ENCODE data around the gene EIF1.
"Not testable (repeated sequence)": the region's sequence is repeated elsewhere in the genome, so short reads cannot be mapped to it uniquely, and the experiment has no call there.

The EIF1 gene

DNA sequence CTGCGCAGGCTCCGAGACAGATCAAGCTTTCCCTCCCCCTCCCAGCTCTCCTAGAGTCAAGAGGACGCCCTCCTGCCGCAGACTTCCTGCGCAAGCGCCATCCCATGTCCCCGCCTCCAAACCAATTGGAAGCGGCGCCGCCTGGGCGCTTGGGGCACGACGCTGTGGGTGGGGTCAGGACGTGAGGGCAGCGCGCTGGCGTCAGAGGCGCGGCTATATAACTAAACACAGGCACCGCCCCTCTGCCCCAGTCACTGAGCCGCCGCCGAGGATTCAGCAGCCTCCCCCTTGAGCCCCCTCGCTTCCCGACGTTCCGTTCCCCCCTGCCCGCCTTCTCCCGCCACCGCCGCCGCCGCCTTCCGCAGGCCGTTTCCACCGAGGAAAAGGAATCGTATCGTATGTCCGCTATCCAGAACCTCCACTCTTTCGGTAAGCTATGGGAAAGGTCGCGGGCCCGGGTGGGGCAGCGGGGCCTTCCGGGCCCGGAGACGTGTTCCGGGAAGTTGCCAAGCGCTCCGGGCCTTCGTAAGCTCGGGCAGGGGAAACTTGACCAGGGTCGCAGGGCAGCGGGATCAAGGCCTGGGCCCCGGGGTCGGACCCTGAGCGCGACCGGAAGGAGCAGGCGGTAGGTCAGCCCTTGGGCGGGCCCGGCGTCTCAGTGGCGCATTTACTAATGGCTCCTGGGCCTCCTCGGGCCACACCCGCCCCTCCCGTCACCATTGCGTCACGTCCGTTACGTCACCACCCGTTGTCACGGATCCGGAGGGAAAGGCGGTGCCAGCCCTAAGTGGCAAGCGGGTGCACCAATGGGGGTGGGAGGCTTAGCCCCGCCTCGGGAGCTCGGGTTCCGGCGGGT, at the start of gene EIF1:
EIF1 (plus strand) TSS at position 245 of the 856 bp plus-strand sequence; CDS start at position 399, 154 bp downstream.
- peak; percentile 99 for DNase-seq

DNA sequence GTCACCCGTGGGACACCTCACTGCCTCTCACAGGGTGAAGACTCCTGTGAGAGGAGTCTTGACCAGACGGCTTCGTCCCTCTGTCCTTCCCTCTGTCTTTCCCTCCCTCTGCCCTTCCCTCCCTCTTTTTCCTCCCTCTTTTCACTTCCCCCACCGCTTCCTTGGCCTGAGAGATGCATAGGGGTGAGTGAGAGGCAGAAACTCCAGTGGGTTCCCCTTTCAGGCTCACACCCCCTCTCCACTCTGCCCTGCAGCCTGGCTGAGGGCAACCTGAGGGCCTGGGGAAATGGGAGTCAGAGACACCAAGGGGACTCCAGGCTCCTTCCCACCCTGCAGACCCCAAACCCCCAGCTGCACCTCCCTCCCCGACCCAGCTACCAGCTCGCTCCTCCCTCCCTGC, 49.7 kb upstream of the EIF1 start:
- DNase-seq = no peak

DNA sequence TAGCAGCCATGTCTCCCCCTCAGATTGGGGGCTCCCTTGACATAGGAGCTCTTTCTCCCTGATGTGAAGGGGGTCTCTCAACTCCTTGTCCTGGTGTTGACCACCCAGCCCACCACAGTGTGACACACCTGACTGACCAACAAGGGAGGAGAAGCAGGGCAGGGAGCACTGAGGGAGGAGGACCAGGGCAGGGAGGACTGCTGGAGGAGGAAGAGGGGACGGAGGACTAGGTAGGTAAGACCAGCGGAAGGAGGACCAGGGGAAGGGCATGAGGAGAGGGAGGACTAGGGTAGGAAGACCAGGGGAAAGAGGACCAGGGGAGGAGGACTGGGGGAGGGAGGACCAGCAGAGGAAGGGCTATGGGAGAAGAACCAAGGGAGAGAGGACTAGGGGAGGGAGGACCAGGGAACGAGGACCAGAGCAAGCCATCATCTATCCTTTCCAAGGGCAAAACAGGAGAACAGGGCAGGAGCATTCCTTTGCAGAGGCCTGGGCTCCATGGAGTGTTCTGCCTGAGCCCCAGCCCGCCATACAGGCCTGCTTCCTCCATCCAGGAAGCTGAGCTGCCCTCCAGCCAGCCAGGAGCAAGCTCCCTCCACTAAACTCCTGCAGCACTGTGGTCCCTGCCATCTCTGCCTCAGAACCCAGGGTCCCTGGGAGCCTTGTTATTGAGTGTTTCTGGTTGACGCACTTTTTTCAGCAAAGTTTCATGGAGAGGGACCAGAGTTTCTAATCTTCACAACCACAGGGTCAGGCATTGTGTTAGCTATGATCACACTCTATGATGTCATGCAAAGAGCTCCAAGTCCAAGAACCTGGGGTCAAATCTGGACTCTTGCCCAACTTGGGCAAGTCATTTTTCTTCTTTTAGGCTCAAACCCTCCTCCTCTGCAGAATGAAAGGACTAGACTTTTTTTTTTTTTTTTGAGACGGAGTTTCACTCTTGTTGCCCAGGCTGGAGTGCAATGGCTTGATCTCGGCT, 48.9 kb upstream of the EIF1 start:
- DNase-seq = no peak

DNA sequence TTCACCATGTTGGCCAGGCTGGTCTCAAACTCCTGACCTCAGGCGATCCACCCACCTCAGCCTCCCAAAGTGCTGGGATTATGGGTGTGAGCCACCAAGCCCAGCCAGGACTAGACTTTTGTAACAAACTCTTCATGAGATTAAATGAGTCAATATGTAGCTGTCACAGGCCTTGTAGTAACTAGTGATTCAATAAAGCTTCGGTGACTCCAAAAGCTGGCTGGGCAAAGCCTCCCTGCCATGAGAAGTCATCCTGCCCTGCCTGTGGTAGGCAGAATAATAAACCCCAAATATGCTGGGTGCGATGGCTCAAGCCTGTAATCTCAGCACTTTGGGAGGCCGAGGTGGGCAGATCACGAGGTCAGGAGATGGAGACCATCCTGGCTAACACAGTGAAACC, 48.1 kb upstream of the EIF1 start:
- not testable (repeated sequence) for DNase-seq

DNA sequence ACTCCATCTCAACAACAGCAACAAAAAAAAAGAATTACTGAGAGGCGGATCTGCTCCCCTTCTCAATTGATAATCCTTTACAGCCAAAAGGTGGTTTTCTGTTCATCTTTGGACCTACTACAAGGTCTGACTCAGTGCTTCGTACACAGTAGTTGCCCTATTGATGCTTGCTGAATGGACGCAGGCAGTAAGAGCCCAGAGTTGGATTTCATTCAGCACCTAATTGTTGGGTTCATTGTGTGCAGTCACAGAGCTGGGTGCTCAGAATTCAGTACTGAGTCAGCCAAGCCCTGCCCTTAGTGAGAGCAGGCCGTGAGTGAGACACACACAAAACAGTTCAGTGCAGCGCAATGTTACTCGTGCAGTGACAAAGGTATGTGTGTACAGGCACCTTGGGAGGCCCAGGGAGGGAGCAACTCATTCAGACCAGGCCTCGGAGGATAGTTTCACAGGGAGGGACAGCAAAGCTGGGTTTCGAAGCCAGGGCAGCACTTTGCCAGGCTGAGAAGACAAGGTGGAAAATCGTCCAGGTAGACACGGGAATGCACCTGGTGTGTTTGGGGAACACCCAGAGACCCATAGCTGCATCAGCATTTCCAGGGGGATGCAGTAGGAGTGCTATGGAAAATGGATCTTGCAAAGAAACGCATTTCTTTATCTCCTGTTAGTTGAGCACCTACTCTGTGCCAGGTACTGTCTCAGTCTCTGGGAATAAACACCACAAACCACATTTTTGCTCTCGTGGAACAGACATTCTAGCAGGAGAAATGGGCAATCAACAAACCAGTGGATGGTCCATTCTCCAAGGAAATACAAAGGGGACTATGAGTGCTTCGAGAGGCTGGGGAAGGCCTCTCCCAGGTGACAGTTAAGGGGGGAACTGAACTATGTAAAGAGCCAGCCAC, 46.2 kb upstream of the EIF1 start:
- no peak for DNase-seq

- DNase-seq = no peak
These were observed 41.5 kb upstream of the EIF1 start for GRCh38 chr17:41647038-41647813.

- peak; percentile 88 for DNase-seq
These were observed 40.7 kb upstream of the EIF1 start for GRCh38 chr17:41647940-41648410.

- peak; percentile 91 for DNase-seq
These were observed 40.1 kb upstream of the EIF1 start for GRCh38 chr17:41648411-41649195.

DNA sequence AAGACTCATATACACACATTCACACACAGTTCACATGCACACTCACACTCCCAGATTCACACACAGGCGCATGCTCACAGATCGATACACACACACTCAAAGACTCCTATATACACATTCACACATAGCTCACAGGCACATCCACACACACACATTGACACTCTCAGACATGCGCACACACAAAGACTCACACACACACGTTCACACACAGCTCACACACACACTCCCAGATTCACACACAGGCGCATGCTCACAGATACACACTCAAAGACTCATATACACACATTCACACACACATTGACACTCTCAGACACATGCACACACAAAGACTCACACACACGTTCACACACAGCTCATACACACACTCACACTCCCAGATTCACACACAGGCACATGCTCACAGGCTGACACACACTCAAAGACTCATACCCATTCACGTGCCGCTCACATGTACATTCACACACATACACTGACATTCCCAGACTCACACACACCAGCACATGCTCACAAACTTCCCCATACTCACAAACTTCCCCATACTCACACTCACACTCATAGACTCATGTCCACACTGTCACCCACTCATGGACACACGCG, 38.7 kb upstream of the EIF1 start:
- DNase-seq = no peak

- no peak for DNase-seq
These were observed 37.7 kb upstream of the EIF1 start for GRCh38 chr17:41650794-41651624.

GRCh38 chr17:41651625-41652460, 36.8 kb upstream of the EIF1 start:
- no peak for DNase-seq

- no peak for DNase-seq
These were observed 36.2 kb upstream of the EIF1 start for GRCh38 chr17:41652461-41652970.

DNA sequence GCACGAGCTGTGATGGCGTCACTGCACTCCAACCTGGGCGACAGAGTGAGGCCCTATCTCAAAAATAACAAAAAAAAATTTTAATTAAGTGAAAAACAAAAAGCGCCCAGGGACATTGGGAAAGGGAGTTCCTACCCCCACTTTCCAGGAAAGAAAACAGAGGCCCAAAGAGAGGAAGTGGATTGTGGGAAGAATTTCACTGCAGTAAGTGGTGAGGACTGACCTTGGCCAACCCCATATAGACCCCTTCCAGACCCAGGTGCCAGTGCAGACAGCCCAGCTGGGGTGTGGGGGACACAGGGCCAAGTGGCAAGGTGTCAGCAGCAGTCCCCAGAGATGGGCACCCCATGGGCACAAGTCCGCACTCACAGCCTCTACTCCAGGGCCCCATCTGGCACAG, 35.3 kb upstream of the EIF1 start:
- no peak for DNase-seq

DNA sequence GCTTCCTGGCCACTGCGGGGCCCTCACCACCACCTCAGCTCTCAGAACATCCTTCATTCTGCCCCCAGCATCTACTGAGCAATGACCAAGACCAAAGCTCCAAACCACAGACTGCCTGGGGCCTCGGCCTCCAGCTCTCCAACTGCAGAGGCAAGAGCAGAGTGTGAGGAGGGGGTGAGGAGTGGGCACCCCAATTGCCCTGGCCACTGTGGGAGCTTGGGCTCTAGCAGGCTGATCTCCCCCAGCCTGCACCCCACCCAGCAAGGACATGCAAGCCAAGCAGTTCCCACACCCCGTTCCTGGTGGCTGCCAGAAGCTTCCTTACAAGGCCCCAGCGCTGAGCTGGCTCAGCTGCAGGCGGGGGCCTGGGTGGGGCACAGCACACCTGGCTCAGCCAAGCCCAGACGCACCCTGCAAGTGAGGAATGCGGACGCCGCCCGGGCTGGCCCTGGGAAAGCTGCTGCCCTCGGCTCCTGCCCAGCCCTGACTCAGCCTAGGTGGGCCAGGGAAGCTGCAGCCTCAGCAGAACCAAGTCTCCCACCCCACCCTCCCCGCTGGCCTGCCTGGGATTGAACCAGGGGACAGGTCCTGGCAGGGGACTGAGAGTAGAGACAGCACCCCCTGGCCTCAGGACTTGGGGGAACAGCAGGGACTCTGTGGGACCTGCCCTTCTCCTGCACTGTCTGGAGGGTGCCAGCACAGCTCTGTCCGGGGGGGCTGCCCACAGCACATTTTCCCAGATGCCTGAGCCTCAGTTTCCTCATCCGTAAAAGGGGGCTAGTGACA, 34.6 kb upstream of the EIF1 start:
- no peak for DNase-seq

- no peak for DNase-seq
These were observed 33.7 kb upstream of the EIF1 start for GRCh38 chr17:41654678-41655607.

- DNase-seq = no peak
These were observed 33.0 kb upstream of the EIF1 start for GRCh38 chr17:41655611-41656111.
